HG02642 (cell line): ENCODE data around the gene HSD17B12.
A peak's percentile ranks its signal among the peaks of the same experiment; 100 is the strongest.
"Not testable (repeated sequence)": the region's sequence is repeated elsewhere in the genome, so short reads cannot be mapped to it uniquely, and the experiment has no call there.

ENCODE experiments used
- ATAC-seq: cut with Tn5 transposase; IDR thresholded peaks from one replicate; pipeline ENCODE4 v1.9.1; 2021; ENCODE audit warnings: mild to moderate bottlenecking; ENCODE audit not compliant: unreplicated experiment, poor library complexity

The HSD17B12 gene

DNA sequence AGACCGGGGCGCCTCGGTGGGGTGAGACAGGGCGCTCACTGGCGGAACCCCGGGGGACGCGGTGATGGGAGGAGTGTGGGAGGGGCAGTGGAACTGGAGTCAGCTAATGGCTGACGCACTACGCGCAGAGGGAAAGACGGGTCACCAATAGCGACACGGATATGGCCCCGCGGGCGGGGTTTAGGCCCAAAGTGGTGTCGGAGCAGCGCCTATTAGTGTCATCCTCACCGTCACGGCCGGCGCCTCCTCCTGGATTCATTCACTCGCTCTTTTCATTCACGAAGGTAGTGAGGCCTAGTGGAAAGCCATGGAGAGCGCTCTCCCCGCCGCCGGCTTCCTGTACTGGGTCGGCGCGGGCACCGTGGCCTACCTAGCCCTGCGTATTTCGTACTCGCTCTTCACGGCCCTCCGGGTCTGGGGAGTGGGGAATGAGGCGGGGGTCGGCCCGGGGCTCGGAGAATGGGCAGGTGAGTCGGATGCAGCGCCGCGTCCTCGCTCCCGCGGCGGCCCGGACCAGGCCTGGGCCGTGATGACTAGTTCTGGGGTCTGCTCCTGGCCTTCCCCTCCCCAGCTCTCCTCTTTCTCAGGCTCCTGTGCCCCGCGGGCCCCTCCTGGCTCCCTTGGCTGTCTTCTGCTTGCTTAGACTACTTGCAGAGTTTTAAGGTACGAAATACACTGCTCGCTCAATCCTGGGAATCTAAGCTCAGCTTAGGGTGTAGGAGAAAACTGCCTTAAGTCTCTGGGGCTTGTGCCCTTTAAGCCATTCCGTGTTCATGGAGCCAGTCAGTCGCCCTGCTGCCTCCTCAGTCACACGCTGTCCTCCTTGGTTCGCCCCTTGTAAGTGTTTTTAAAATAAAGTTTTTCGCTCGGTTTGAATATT, at the start of gene HSD17B12:
TSS of gene HSD17B12 (plus strand) at position 218 of the 880 bp plus-strand sequence. CDS start at position 308, 90 bp downstream.
- ATAC-seq = peak; percentile 98

DNA sequence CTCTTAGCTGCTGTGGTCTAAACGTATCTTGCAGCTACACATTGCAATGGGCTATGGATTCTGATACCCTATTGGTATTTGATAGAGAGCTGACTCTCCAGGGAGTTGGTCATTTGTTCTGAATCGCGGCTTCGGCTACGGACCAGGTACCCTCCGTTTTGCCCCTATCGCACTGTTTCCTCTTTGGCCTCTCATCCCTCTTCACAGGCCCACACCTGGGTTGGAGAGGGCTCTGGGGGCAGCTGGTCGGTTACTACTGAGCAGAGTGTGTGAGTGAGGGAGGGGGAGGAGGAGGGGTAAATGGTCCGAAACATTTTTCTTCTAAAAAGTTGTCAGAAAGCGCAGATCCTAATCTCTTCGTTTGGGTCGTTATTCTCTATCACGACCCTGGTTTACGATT, 48.8 kb upstream of the HSD17B12 start:
- no peak for ATAC-seq

DNA sequence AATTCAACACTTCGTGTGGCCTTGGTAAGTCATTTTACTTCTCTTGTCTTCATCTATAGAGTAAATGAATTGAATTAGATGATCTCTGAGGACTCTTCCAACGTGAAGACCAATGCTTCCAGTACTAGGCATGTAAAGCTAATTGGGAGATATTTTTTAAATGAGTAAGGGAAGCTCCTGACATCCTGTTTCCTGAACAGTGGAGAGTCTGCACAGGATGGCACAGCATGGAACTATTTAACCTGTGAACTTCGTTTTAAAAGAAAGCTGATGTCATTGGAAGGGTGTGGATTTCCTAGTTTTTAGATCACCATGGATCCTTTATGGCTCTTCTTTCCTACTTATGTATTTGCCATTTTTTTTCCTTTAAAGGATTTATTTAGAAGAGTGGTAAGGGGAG, 48.4 kb upstream of the HSD17B12 start:
- ATAC-seq = no peak

GRCh38 chr11:43638717-43639116, 41.8 kb upstream of the HSD17B12 start:
- no peak for ATAC-seq

GRCh38 chr11:43639224-43639623, 41.3 kb upstream of the HSD17B12 start:
- no peak for ATAC-seq

- ATAC-seq = no peak
These were observed 40.6 kb upstream of the HSD17B12 start for GRCh38 chr11:43639920-43640319.

GRCh38 chr11:43643898-43644620, 36.5 kb upstream of the HSD17B12 start:
- peak; percentile 100 for ATAC-seq

DNA sequence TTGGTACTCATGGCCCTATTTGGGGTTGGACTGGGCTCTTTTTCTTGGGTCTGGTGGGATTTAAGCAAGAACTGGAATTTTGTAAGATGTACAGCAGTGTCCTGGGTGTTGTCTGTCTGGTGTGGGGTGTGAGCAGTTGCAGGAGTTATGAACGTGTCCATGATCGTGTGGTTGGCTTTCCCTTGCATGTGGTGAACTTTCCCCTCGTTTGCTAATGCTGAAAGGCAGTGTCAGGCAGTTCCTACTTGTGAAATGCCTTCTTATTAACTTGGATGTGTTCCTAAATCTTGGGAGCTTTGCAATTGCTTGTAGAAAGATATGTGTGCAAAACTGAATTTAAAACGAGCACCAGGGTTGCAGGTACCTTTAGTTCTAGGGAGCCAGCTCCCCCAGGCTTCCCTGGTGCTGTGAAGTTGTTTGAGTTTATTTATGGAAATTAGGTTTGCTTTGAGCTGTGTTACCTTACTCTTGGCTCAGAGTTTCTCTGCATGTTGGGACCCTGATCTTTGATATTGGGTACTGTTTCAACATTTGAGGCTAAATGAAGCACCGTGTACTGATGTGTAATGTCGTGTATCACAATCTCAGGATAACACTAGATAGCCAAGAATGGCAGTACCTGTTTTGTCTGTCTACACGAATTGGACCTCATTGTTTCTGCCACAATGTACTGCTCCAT, 35.8 kb upstream of the HSD17B12 start:
- ATAC-seq = no peak

GRCh38 chr11:43646767-43647166, 33.8 kb upstream of the HSD17B12 start:
- ATAC-seq = no peak

GRCh38 chr11:43648888-43649287, 31.6 kb upstream of the HSD17B12 start:
- ATAC-seq = no peak

DNA sequence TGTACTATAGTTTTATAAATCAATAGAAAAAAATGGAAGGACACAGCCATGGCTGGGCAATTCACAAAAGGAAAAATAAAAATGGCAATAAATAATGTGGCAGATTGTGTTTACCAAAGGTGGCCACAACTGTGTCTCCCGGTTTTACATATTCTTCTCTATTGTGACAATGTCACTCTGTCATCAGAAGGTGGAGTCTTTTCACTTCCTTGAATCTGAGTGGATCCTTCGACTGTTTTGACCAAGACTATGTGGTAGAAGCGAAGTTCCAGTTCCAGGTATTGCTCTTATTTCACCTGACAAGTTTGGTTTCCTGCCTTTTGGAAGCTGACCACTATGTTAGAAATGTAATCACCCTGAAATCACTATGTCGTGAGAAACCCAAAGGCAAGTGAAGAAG, 31.0 kb upstream of the HSD17B12 start:
- ATAC-seq = no peak

- ATAC-seq = no peak
These were observed 30.6 kb upstream of the HSD17B12 start for GRCh38 chr11:43649921-43650320.

DNA sequence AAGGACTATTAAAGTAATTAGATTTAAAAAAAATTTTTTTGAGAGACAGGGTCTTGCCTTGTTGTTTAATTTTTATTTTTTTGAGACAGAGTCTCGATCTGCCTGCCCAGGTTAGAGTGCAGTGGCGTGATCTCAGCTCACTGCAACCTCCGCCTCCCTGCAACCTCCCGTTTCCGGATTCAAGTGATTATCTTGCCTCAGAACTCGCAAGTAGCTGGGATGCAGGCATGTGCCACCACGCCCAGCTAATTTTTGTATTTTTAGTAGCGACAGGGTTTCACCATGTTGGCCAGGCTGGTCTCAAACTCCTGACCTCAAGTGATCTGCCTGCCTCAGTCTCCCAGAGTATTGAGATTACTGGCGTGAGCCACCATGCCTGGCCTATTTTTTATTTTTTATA, 17.5 kb upstream of the HSD17B12 start:
- not testable (repeated sequence) for ATAC-seq

- no peak for ATAC-seq
These were observed 16.2 kb upstream of the HSD17B12 start for GRCh38 chr11:43664295-43664694.

- ATAC-seq = not testable (repeated sequence)
These were observed 9.3 kb upstream of the HSD17B12 start for GRCh38 chr11:43671284-43671683.

DNA sequence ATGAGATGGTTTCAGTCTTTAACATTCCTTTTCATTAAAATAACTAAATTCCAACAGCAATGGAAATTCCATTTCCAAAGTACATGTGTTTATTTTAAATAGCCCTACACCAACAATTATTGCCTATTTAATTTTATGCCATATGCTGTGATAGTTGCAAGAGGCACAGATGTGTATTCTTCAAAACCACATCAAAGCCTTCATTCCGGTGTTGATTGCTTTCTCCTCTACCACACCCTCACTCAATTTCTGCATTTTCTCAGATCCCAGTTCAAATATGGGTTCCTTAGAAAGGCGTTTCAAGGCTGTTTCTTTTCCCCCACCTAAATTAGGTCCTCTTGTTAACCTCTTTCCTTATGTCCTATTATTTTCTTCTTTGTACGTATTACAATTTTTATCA, 6.0 kb upstream of the HSD17B12 start:
- ATAC-seq = no peak

DNA sequence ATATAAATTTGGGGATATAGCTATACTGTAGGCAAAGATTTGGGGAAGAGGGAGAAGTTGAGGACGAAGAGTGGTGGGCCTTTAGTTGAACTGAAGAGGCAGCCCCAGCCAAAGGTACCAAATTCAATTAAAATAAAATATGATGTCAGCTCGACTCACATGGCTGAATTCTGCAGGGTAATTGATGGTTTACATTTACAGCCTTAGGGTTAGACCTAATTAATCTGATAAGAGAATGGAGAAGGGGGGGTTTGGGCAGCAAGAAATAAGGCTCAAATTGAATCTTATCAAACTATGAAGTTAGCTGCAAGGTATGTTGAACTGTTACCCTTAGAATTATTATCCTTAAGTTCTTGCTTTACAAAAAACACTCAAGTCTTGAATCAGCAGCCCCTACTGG, 3.6 kb upstream of the HSD17B12 start:
- ATAC-seq = no peak

GRCh38 chr11:43681401-43681942, 934 bp downstream of the HSD17B12 start:
- no peak for ATAC-seq

DNA sequence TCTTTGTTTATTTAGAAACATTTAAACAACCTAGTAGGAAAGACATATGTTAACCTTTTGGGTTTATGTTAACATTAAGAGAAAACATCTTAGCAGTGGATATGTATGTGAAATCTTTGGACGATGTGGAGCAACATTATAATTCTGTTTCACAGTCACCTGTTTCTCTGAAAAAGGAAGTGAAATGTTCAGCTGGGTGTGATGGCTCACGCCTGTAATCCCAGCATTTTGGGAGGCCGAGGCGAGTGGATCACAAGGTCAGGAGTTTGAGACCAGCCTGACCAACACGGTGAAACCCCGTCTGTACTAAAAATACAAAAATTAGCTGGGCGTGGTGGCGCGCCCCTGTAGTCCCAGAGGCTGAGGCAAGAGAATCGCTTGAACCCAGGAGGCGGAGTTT, 1.5 kb downstream of the HSD17B12 start:
- ATAC-seq = not testable (repeated sequence)

DNA sequence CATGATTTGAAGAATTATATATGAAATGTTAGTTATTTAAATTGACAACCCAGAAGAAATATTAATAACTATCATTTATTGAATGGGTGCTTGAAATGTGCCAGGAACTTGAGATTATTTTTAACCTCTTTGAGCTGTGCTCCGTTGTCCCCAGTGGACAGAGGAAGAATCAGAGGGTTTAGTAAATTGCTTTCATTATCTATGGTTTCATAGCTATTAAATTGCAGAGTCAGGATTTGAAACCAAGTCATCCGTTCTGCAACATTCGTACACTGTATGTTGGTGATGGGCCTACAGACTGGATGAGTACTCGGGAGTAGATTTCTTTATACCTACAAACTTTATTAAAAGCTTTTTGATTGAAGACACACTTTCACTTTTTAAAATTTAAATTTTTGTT, 4.9 kb downstream of the HSD17B12 start:
- no peak for ATAC-seq

DNA sequence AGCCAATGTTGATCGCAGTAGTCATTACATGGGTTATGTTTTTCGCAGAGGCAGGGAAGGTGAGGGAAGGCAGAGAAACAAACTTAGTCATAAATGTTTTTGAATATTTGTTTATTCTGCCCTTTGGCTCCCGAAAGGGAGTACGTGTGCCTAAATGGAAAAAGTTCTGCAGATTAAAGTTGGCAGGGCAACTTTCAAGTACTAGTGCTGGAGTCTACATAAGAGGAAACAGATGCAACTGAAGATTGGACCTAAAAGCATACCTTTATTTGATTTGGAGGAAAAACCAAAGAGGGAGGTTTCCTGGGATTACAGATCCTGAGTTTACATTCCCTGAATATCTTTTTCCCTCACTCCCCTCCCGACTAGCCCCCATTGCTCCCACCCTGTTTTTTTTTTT, 5.7 kb downstream of the HSD17B12 start:
- no peak for ATAC-seq
